GM21526 (cell line): Measurements from ENCODE around the gene SCUBE1.

Experiments used
- ATAC-seq: cut with Tn5 transposase; IDR thresholded peaks from one replicate; pipeline ENCODE4 v1.9.1; 2021; ENCODE audit warnings: moderate library complexity; ENCODE audit not compliant: unreplicated experiment, low FRiP score

SCUBE1 gene

GRCh38 chr22:43343262-43343669 lies at the start of gene SCUBE1:
TSS of gene SCUBE1 (minus strand) at chr22:43343372. CDS start at chr22:43343261, 111 bp downstream.
- no peak for ATAC-seq

- no peak for ATAC-seq
Observed at GRCh38 chr22:43392385-43392989, 49.3 kb upstream of the SCUBE1 start.

- ATAC-seq = no peak
Observed at GRCh38 chr22:43391306-43391705, 48.1 kb upstream of the SCUBE1 start.

- ATAC-seq = no peak
Observed at GRCh38 chr22:43390872-43391271, 47.7 kb upstream of the SCUBE1 start.

GRCh38 chr22:43390166-43390565 lies 47.0 kb upstream of the SCUBE1 start:
- no peak for ATAC-seq

GRCh38 chr22:43389227-43389836 lies 46.2 kb upstream of the SCUBE1 start:
- ATAC-seq = no peak

- no peak for ATAC-seq
Observed at GRCh38 chr22:43388420-43388851, 45.3 kb upstream of the SCUBE1 start.

GRCh38 chr22:43387815-43388214 lies 44.6 kb upstream of the SCUBE1 start:
- ATAC-seq = no peak

GRCh38 chr22:43385770-43386641 lies 42.8 kb upstream of the SCUBE1 start:
- ATAC-seq = no peak

GRCh38 chr22:43384863-43385262 lies 41.7 kb upstream of the SCUBE1 start:
- no peak for ATAC-seq

- no peak for ATAC-seq
Observed at GRCh38 chr22:43381693-43382092, 38.5 kb upstream of the SCUBE1 start.

- no peak for ATAC-seq
Observed at GRCh38 chr22:43377896-43378704, 34.9 kb upstream of the SCUBE1 start.

- ATAC-seq = no peak
Observed at GRCh38 chr22:43377548-43377895, 34.4 kb upstream of the SCUBE1 start.

GRCh38 chr22:43376765-43377547 lies 33.8 kb upstream of the SCUBE1 start:
- no peak for ATAC-seq

- no peak for ATAC-seq
Observed at GRCh38 chr22:43375951-43376455, 32.8 kb upstream of the SCUBE1 start.

GRCh38 chr22:43370036-43370435 lies 26.9 kb upstream of the SCUBE1 start:
- ATAC-seq = no peak

- ATAC-seq = no peak
Observed at GRCh38 chr22:43365715-43366440, 22.7 kb upstream of the SCUBE1 start.

GRCh38 chr22:43364169-43364435 lies 20.9 kb upstream of the SCUBE1 start:
- ATAC-seq = no peak
